GM15510 (cell line): ENCODE measurements around the gene PLCB1.

Source experiments
- POLR2A ChIP-seq: IDR thresholded peaks from 3 replicates; pipeline ENCODE4 v1.6.1; 2011; ENCODE audit warnings: borderline replicate concordance; ENCODE audit not compliant: insufficient read length; ENCODE audit errors: extremely low read depth

The PLCB1 gene

GRCh38 chr20:8671370-8671961 lies 539.4 kb downstream of the PLCB1 start:
- no peak for TF ChIP-seq POLR2A

GRCh38 chr20:8673116-8673515 lies 541.0 kb downstream of the PLCB1 start:
- no peak for TF ChIP-seq POLR2A

- TF ChIP-seq POLR2A, result no peak
Measured at GRCh38 chr20:8675896-8676295, 543.8 kb downstream of the PLCB1 start.

GRCh38 chr20:8678098-8678776 lies 546.2 kb downstream of the PLCB1 start:
- TF ChIP-seq POLR2A, result no peak

- no peak for TF ChIP-seq POLR2A
Measured at GRCh38 chr20:8689337-8689736, 557.3 kb downstream of the PLCB1 start.

- TF ChIP-seq POLR2A, result no peak
Measured at GRCh38 chr20:8690074-8690473, 558.0 kb downstream of the PLCB1 start.

GRCh38 chr20:8693709-8694108 lies 561.6 kb downstream of the PLCB1 start:
- TF ChIP-seq POLR2A, result no peak

GRCh38 chr20:8700756-8701155 lies 568.7 kb downstream of the PLCB1 start:
- TF ChIP-seq POLR2A, result no peak

- TF ChIP-seq POLR2A, result no peak
Measured at GRCh38 chr20:8706961-8707700, 575.1 kb downstream of the PLCB1 start.

GRCh38 chr20:8709627-8710026 lies 577.6 kb downstream of the PLCB1 start:
- TF ChIP-seq POLR2A, result no peak

GRCh38 chr20:8711501-8711900 lies 579.4 kb downstream of the PLCB1 start:
- TF ChIP-seq POLR2A, result no peak

GRCh38 chr20:8714206-8714605 lies 582.1 kb downstream of the PLCB1 start:
- no peak for TF ChIP-seq POLR2A

GRCh38 chr20:8718279-8718678 lies 586.2 kb downstream of the PLCB1 start:
- TF ChIP-seq POLR2A, result no peak

- TF ChIP-seq POLR2A, result no peak
Measured at GRCh38 chr20:8720089-8720488, 588.0 kb downstream of the PLCB1 start.

GRCh38 chr20:8721098-8721497 lies 589.0 kb downstream of the PLCB1 start:
- TF ChIP-seq POLR2A, result no peak
